K562 (cell line): ENCODE measurements around the gene MTHFS. TPM values are rescaled to one million over a fixed set of nuclear protein-coding genes. Genes with fewer than 3 reads are reported as not detected.
A peak's percentile ranks its signal among the peaks of the same experiment; 100 is the strongest.

Experiments
- AFF1 ChIP-seq, 2 experiments: fragments of 450-650 bp; IDR thresholded peaks; 2 replicates each; pipeline ENCODE4 v1.6.1; 2018; ENCODE audit warnings: mild to moderate bottlenecking in 2 of 2, low read depth in 1 of 2; ENCODE audit not compliant: partially characterized antibody in 2 of 2
- CHCHD3 ChIP-seq: fragments of 250-450 bp; sonication (Bioruptor Pico); IDR thresholded peaks from 2 replicates; pipeline ENCODE4 v2.1.2; 2022; ENCODE audit warnings: mild to moderate bottlenecking
- ESRRA ChIP-seq: fragments of 450-650 bp; IDR thresholded peaks from 2 replicates; pipeline ENCODE4 v1.6.1; 2014; ENCODE audit warnings: low read depth, mild to moderate bottlenecking, moderate library complexity, borderline replicate concordance
- ETV6 ChIP-seq, 3 experiments: fragments of 150-350 bp in 1 of 3; sonication (generic) in 1 of 3; formaldehyde crosslinking in 1 of 3; IDR thresholded peaks; 2 replicates each; pipeline versions ENCODE4 v1.6.1 to v1.8.0; 2014 to 2022; ENCODE audit warnings: borderline replicate concordance in 2 of 3, low read depth in 2 of 3, antibody characterized with exemption in 1 of 3, low read length in 1 of 3, mild to moderate bottlenecking in 1 of 3, missing genetic modification reagents in 1 of 3
- KAT7 ChIP-seq: sonication (generic); formaldehyde crosslinking; IDR thresholded peaks from 2 replicates; pipeline ENCODE4 v1.8.0; 2022; ENCODE audit warnings: missing genetic modification reagents, mild to moderate bottlenecking, borderline replicate concordance
- MAZ ChIP-seq, 2 experiments: fragments of 450-650 bp in 1 of 2; sonication (generic) in 1 of 2; formaldehyde crosslinking; IDR thresholded peaks in 1 of 2; conservative IDR thresholded peaks in 1 of 2; 2 replicates each; pipeline versions ENCODE4 v1.4.0 to v1.5.0; 2020; ENCODE audit warnings: mild to moderate bottlenecking in 1 of 2, missing genetic modification reagents in 1 of 2
- MECOM ChIP-seq: fragments of 250-450 bp; sonication (Bioruptor Pico); IDR thresholded peaks from 2 replicates; pipeline ENCODE4 v1.8.0; 2022; ENCODE audit warnings: inconsistent platforms
- NFXL1 ChIP-seq: fragments of 450-650 bp; formaldehyde crosslinking; IDR thresholded peaks from 2 replicates; pipeline ENCODE4 v1.4.0; 2021; ENCODE audit warnings: mild to moderate bottlenecking
- POLR2AphosphoS2 ChIP-seq: IDR thresholded peaks from 2 replicates; pipeline ENCODE4 v1.6.1; 2012; ENCODE audit warnings: low read length, improper control_type of control experiment
- PTRF ChIP-seq: fragments of 450-650 bp; IDR thresholded peaks from 2 replicates; pipeline ENCODE4 v1.6.1; 2016; ENCODE audit warnings: mild to moderate bottlenecking, missing genetic modification characterization, missing compliant biosample characterization
- RAD21 ChIP-seq, 2 experiments: fragments of 250-450 bp in 1 of 2; fragments of 450-650 bp in 1 of 2; sonication (Bioruptor Pico) in 1 of 2; formaldehyde crosslinking in 1 of 2; IDR thresholded peaks in 1 of 2; conservative IDR thresholded peaks in 1 of 2; 2 replicates each; pipeline versions ENCODE4 v1.4.0 to v1.8.0; 2020 to 2022; ENCODE audit warnings: mild to moderate bottlenecking in 2 of 2, moderate library complexity in 1 of 2
- RFX1 ChIP-seq: fragments of 450-650 bp; IDR thresholded peaks from 2 replicates; pipeline ENCODE4 v1.6.1; 2016; ENCODE audit warnings: mild to moderate bottlenecking, moderate library complexity
- SAFB ChIP-seq: fragments of 200-400 bp; formaldehyde crosslinking; IDR thresholded peaks from 2 replicates; pipeline ENCODE4 v1.6.1; 2017; ENCODE audit warnings: low read depth, low read length, borderline replicate concordance
- THAP7 ChIP-seq: fragments of 250-450 bp; sonication (Bioruptor Pico); IDR thresholded peaks from 2 replicates; pipeline ENCODE4 v1.5.0; 2021
- TRIM28 ChIP-seq: fragments of 450-650 bp; IDR thresholded peaks from 2 replicates; pipeline ENCODE4 v1.6.1; 2017
- ZNF124 ChIP-seq: sonication (generic); formaldehyde crosslinking; IDR thresholded peaks from 2 replicates; pipeline ENCODE4 v1.8.1; 2022; ENCODE audit warnings: missing genetic modification reagents
- ZNF133 ChIP-seq: fragments of 250-450 bp; sonication (Bioruptor Pico); IDR thresholded peaks from 2 replicates; pipeline ENCODE4 v1.4.0; 2020; ENCODE audit warnings: mild to moderate bottlenecking
- ZNF561 ChIP-seq: fragments of 450-650 bp; formaldehyde crosslinking; conservative IDR thresholded peaks from 2 replicates; pipeline ENCODE4 v1.4.0; 2020; ENCODE audit warnings: mild to moderate bottlenecking, moderate library complexity
- polyA plus RNA-seq, 8 experiments: library from polyadenylated mRNA; depleted of rRNA in 4 of 8; stranded (reverse) in 5 of 8; unstranded in 3 of 8; fragments of >200 nt; fragmentation: Nextera tagmentation in 2 of 8; fragmentation: Illumina TruSeq in 1 of 8; extraction: Ambion mirVana in 2 of 8; extraction: Trizol in 1 of 8; gene quantifications; 2 replicates each; pipeline versions ENCODE4 v1.2.1 to v1.2.3, GENCODE V29; 2011 to 2014; ENCODE audit warnings: inconsistent platforms in 1 of 8, missing spikeins in 1 of 8
- total RNA-seq, 7 experiments: library from RNA; depleted of rRNA in 6 of 7; stranded (reverse); fragments of >200 nt in 6 of 7; fragmentation: Illumina TruSeq in 2 of 7; extraction: Trizol in 2 of 7; gene quantifications; 2 replicates each; pipeline versions ENCODE4 v1.2.1 to v1.2.3, GENCODE V29; 2011 to 2021; ENCODE audit warnings: low replicate concordance in 1 of 7

The MTHFS gene
- total and polyA plus RNA-seq, 9 of the 15 experiments (the other 6 are each of a cell fraction or from before 2014, with no cell fraction given): 17.8 to 79.3 (median 41.7) TPM

DNA sequence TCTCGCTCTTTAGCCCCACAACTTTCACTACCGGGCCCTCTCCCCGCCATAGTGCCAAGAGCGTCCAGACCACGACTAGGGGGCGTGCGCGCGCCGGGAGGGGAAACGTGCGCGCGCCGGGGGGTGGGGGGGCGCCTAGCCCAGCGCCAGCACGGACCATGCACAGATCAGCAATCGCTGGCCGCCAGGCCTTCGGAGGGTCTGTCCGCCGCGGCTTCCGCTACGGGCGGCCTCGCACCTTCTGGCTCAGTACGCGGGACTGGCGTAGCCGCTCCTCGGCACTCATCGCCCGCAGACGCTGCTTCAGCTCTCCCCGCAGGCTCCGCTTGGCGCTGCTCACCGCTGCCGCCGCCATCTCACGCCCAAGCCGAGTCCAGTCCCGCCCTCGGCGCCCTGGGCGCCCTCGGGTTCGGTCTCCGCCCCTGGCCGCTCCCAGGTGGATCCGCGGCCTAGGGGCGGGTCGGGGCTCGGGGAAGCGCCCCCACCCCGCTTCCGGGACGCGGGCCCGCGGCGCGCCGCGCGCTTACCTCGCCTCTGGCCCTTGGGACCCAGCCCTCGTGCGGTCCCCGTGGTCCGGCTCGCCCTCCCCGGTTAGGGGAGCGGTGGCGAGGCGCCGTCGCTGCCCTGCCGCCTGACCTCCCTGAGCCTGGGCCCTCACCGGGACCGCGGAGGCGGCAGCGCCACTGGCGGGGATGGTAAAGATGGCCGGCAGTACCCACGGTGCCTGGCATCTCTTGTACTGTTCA, at the start of gene MTHFS (continued):
- TF ChIP-seq RAD21 (CRISPR knock-in tag; conservative IDR thresholded peaks at IDR 0.05 in 1 of 2, IDR thresholded peaks at IDR 0.05 in 1 of 2) (peak; percentile 35 to 41), AFF1 (IDR thresholded peaks at IDR 0.05; ENCODE audit: low read depth in 1 of 2, partially characterized antibody in 2 of 2) (no peak), ZNF561 (CRISPR knock-in tag) (no peak), RFX1 (no peak), THAP7 (CRISPR knock-in tag) (no peak), MAZ (CRISPR knock-in tag; conservative IDR thresholded peaks at IDR 0.05 in 1 of 2, IDR thresholded peaks at IDR 0.05 in 1 of 2) (peak; percentile 93 to 97), ESRRA (peak; percentile 37; the same call in 1 of the 2 replicates), PTRF (tag) (no peak), TRIM28 (no peak), ZNF133 (CRISPR knock-in tag) (no peak), SAFB (no peak), KAT7 (peak; percentile 77; the same call in 1 of the 2 replicates), ETV6 (IDR thresholded peaks at IDR 0.05; ENCODE audit: borderline replicate concordance in 1 of 2, low read depth in 2 of 2, low read length in 1 of 2) (peak in 1 of 2 experiments; percentile 60; a peak in 1 of 4 replicates), ETV6 (CRISPR knock-in tag; IDR thresholded peaks at IDR 0.05; ENCODE audit: borderline replicate concordance) (peak; percentile 74; the same call in 1 of the 2 replicates), CHCHD3 (CRISPR knock-in tag) (no peak), NFXL1 (no peak), ZNF124 (CRISPR knock-in tag) (peak; percentile 82; the same call in 1 of the 2 replicates), MECOM (no peak), POLR2AphosphoS2 (no peak)
